Parathyroid adenoma (tissue), 2 donors: ENCODE data around the gene AP2A2.

Experiments used
- H2AFZ ChIP-seq: fragments of 300-600 bp; sonication (generic); one replicate; pipeline ENCODE4 v1.7.0; 2017; ENCODE audit warnings: antibody characterized with exemption, mild to moderate bottlenecking
- H3K27ac ChIP-seq: fragments of 300-600 bp; sonication (generic); one replicate; pipeline ENCODE4 v1.7.0; 2017
- H3K27me3 ChIP-seq: fragments of 300-600 bp; sonication (generic); one replicate; pipeline ENCODE4 v1.7.0; 2017; ENCODE audit warnings: low read length; ENCODE audit not compliant: control insufficient read depth, insufficient read depth
- H3K36me3 ChIP-seq: fragments of 300-600 bp; sonication (generic); one replicate; pipeline ENCODE4 v1.7.0; 2017; ENCODE audit warnings: low read length; ENCODE audit not compliant: control insufficient read depth, insufficient read depth
- H3K4me1 ChIP-seq: fragments of 300-600 bp; sonication (generic); one replicate; pipeline ENCODE4 v1.7.0; 2017; ENCODE audit warnings: control low read depth
- H3K4me2 ChIP-seq: fragments of 300-600 bp; sonication (generic); one replicate; pipeline ENCODE4 v1.7.0; 2017; ENCODE audit warnings: low read length
- H3K4me3 ChIP-seq: fragments of 300-600 bp; sonication (generic); one replicate; pipeline ENCODE4 v1.7.0; 2017; ENCODE audit warnings: low read depth, low read length
- H3K79me2 ChIP-seq: fragments of 300-600 bp; sonication (generic); one replicate; pipeline ENCODE4 v1.7.0; 2017; ENCODE audit warnings: control low read depth
- H3K9ac ChIP-seq: fragments of 300-600 bp; sonication (generic); one replicate; pipeline ENCODE4 v1.7.0; 2017; ENCODE audit warnings: mild to moderate bottlenecking
- H3K9me3 ChIP-seq: fragments of 300-600 bp; sonication (generic); one replicate; pipeline ENCODE4 v1.7.0; 2017; ENCODE audit warnings: low read length; ENCODE audit not compliant: control insufficient read depth
- TF ChIP-seq, protein P1 (sequence below): fragments of 300-600 bp; sonication (generic); IDR thresholded peaks from one replicate; pipeline ENCODE4 v1.7.0; 2017; ENCODE audit warnings: antibody characterized with exemption, mild to moderate bottlenecking
- donor health status: primary hyperparathyroidism.

The AP2A2 gene

GRCh38 chr11:969651-970205 lies 44.1 kb downstream of the AP2A2 start:
- Histone ChIP-seq H3K4me3 (no peak overlapping the region), H3K9me3 (no peaks in the 10 kb centered on the region), H3K27ac (no peak overlapping the region), H2AFZ (no peak overlapping the region), H3K4me1 (no peaks in the 10 kb centered on the region), H3K36me3 (no peaks in the 10 kb centered on the region), H3K79me2 (peaks cover 12% of the 10 kb centered on the region), H3K27me3 (no peaks in the 10 kb centered on the region), H3K4me2 (no peak overlapping the region), H3K9ac (no peak overlapping the region)
- TF ChIP-seq, protein P1, sequence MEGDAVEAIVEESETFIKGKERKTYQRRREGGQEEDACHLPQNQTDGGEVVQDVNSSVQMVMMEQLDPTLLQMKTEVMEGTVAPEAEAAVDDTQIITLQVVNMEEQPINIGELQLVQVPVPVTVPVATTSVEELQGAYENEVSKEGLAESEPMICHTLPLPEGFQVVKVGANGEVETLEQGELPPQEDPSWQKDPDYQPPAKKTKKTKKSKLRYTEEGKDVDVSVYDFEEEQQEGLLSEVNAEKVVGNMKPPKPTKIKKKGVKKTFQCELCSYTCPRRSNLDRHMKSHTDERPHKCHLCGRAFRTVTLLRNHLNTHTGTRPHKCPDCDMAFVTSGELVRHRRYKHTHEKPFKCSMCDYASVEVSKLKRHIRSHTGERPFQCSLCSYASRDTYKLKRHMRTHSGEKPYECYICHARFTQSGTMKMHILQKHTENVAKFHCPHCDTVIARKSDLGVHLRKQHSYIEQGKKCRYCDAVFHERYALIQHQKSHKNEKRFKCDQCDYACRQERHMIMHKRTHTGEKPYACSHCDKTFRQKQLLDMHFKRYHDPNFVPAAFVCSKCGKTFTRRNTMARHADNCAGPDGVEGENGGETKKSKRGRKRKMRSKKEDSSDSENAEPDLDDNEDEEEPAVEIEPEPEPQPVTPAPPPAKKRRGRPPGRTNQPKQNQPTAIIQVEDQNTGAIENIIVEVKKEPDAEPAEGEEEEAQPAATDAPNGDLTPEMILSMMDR: no peak

DNA sequence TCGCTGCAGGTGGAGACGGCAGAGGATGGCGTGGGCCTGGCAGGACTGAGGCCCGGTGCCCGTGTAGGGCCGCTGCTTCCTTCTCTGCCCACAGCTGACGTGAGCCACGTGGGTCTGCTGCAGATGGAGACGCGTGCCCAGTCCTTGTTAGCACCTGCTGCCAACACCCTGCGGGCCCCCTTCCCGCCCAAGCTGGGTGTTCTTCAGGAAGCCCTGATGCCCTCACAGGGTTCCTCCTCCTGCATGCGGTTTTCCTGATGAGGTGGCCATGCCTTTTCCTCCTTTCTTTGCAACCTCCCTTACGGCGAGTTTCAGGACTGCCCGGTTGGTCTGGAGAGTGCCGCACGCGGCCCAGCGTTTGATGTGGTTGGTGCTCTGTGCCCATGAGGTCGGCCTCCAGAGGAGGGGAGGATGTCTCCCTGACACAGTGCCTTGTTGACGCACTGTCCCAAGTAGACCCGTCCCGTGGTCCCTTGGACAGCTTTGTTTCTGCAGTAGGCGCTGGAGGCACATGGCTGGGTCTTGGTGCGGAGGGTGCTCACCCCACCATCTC lies 44.7 kb downstream of the AP2A2 start:
- Histone ChIP-seq H3K79me2 (peaks cover 12% of the 10 kb centered on the region), H3K27me3 (no peaks in the 10 kb centered on the region), H2AFZ (no peak overlapping the region), H3K4me2 (no peak overlapping the region), H3K36me3 (no peaks in the 10 kb centered on the region), H3K9ac (no peak overlapping the region), H3K9me3 (no peaks in the 10 kb centered on the region), H3K4me1 (no peaks in the 10 kb centered on the region), H3K4me3 (no peak overlapping the region), H3K27ac (no peak overlapping the region)
- TF ChIP-seq, protein P1: no peak

DNA sequence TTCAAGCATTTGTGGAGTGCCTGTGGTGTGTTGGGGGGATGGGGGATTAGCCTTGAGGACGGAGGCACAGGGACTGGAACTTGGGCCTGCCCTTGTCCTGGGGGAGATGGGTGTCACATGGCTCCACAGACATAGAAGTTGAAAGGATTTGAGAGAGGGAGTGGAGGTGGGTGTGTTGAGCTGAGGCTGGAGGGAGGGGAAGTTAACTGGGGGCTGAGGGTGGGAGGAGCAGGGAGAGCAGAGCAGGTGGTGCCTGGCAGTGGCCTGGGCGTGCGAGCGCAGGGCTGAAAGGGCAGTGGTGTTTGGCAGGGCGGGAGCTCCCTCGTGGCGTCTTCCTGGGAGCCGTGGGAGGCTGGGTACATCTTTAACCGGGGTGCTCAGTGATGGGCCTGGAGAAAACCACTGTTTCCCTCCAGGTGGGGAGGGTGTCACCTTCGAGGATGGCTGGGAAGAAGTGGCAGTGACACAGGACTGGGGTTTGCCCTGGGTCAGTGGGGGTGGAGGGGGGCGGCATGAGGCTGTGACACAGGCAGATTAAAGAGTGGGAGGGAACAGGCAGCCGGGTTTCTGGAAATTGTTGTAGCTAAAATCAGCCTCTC lies 45.5 kb downstream of the AP2A2 start:
- Histone ChIP-seq H3K4me2 (no peak overlapping the region), H2AFZ (no peak overlapping the region), H3K4me3 (no peak overlapping the region), H3K79me2 (peaks cover 12% of the 10 kb centered on the region), H3K9ac (no peak overlapping the region), H3K9me3 (no peaks in the 10 kb centered on the region), H3K27ac (no peak overlapping the region), H3K4me1 (no peaks in the 10 kb centered on the region), H3K36me3 (no peaks in the 10 kb centered on the region), H3K27me3 (no peaks in the 10 kb centered on the region)
- TF ChIP-seq, protein P1: no peak

DNA sequence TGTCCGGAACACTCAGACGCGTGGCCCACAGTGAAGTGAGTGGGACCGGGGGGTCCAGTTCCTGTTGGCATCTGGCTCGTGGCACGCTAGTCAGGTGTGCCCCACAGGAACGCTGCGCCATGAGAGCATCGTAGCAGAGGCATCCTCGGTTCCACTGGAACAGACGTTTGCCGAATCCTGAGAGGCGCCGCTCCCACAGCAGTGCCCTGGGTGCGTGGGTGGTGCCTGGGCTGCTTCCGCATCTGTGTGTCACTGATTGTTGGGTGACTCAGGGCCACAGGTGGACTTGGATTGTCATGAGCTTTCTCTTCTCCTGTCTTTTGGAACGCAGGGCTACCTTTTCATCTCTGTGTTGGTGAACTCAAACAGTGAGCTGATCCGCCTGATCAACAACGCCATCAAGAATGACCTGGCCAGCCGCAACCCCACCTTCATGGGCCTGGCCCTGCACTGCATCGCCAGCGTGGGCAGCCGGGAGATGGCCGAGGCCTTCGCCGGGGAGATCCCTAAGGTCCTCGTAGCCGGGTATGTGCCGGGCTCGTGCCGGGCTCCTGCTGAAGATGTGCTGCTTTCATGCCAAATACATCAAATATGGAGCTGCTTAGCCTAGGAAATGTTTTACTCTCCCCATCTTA lies 46.2 kb downstream of the AP2A2 start:
- H2AFZ ChIP-seq: no peak overlapping the region
- peaks cover 12% of the 10 kb centered on the region for H3K79me2 ChIP-seq
- H3K36me3 ChIP-seq: no peaks in the 10 kb centered on the region
- H3K4me1 ChIP-seq: no peaks in the 10 kb centered on the region
- H3K27me3 ChIP-seq: no peaks in the 10 kb centered on the region
- TF ChIP-seq, protein P1: no peak
- no peak overlapping the region for H3K4me2 ChIP-seq
- H3K4me3 ChIP-seq: no peak overlapping the region
- no peak overlapping the region for H3K27ac ChIP-seq
- H3K9ac ChIP-seq: no peak overlapping the region
- no peaks in the 10 kb centered on the region for H3K9me3 ChIP-seq
